Measurements from ENCODE around the gene C1orf35. TPM values are rescaled to one million over a fixed set of nuclear protein-coding genes. Genes with fewer than 3 reads are reported as not detected.

The C1orf35 gene
- total RNA-seq, 3 donors from 2014 or later = 41.0 to 41.9 (median 41.7) TPM

DNA sequence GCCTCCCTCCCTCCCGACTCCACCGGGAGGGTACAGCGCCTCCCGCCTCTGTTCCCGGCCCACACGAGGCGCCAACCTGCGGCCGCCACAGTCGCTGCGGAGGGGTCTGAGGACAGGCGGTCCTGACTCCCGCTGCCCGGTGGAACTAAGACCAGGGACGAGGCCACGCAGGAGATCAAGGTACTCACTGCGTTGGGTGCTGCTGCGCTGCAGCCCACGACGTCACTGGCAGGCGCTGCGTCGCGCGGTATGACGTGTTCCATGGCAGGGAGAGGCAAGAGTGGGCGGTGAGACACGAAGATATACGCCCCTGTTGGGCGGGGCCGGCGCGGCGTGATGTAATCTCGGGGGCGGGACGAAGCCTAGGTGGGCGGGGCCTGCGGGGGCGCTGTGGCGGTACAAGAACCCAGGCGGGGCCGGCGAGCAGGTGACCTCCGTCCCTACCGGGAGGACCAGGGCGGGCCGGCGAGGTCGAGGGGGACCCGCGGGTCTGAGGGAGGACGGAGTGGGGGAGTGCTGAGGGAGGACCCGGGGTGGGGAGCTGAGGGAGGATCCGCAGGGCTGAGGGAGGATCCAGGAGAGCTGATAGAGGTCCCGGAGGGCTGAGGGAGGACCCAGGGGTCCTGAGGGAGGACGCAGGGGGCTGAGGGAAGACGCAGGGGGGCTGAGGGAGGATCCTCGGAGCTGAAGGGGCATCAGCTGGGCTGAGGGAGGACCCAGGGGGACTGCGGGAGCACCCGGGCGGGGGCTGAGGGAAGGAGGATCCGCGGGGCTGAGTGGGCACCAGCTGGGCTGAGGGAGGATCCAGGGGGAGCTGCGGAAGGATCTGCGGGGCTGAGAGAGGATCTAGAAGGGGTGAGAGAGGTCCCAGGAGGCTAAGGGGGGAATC lies 6.2 kb upstream of the C1orf35 start, which contains the start of gene MRPL55:
Gene MRPL55 (minus strand): TSS at position 227 of the 889 bp plus-strand sequence. CDS start 1,039 bp downstream, outside the sequence.
- Mint-ChIP-seq H3K9me3 (no peaks in the 10 kb centered on the region), H3K27me3 (ENCODE audit: low read depth) (no peaks in the 10 kb centered on the region)
- DNase-seq = peak; percentile 99

GRCh38 chr1:228108742-228109072 lies 5.6 kb upstream of the C1orf35 start:
- DNase-seq = no peak
- no peaks in the 10 kb centered on the region for H3K9me3 Mint-ChIP-seq
- H3K27me3 Mint-ChIP-seq (ENCODE audit: low read depth) = no peaks in the 10 kb centered on the region
- peak in 1 of 2 donors; percentile 4 for ATAC-seq
- peak overlapping the region; percentile 92 for H3K4me3 Mint-ChIP-seq
- peaks cover 6% of the 10 kb centered on the region for H3K36me3 Mint-ChIP-seq (ENCODE audit: insufficient read depth)
- H3K4me1 Mint-ChIP-seq (ENCODE audit: low read depth) = peaks cover 26% of the 10 kb centered on the region

More for the DNA sequence above, 6.2 kb upstream of the C1orf35 start, which contains the start of gene MRPL55:
- H3K4me1 Mint-ChIP-seq (ENCODE audit: low read depth) = peaks cover 21% of the 10 kb centered on the region
- peak within 1 kb of the TSS; percentile 92 for H3K4me3 Mint-ChIP-seq
- H3K36me3 Mint-ChIP-seq (ENCODE audit: insufficient read depth) = peaks cover 6% of the 10 kb centered on the region
- ATAC-seq = peak; percentile 92 to 95

GRCh38 chr1:228108055-228108690 lies 5.0 kb upstream of the C1orf35 start:
- Mint-ChIP-seq H3K36me3 (ENCODE audit: insufficient read depth) (peaks cover 6% of the 10 kb centered on the region), H3K4me1 (ENCODE audit: low read depth) (peaks cover 31% of the 10 kb centered on the region), H3K27me3 (ENCODE audit: low read depth) (no peaks in the 10 kb centered on the region), H3K9me3 (no peaks in the 10 kb centered on the region), H3K4me3 (peak overlapping the region; percentile 92)
- no peak for DNase-seq
- no peak for ATAC-seq

- Mint-ChIP-seq H3K36me3 (ENCODE audit: insufficient read depth) (peaks cover 6% of the 10 kb centered on the region), H3K4me1 (ENCODE audit: low read depth) (peaks cover 31% of the 10 kb centered on the region), H3K9me3 (no peaks in the 10 kb centered on the region), H3K4me3 (peak overlapping the region; percentile 92), H3K27me3 (ENCODE audit: low read depth) (no peaks in the 10 kb centered on the region)
- ATAC-seq (no peak), DNase-seq (no peak)
These were observed 4.5 kb upstream of the C1orf35 start for GRCh38 chr1:228107636-228108035.

- Mint-ChIP-seq H3K27me3 (ENCODE audit: low read depth) (no peaks in the 10 kb centered on the region), H3K36me3 (ENCODE audit: insufficient read depth) (peaks cover 6% of the 10 kb centered on the region), H3K4me1 (ENCODE audit: low read depth) (peaks cover 31% of the 10 kb centered on the region), H3K4me3 (no peak overlapping the region), H3K9me3 (no peaks in the 10 kb centered on the region)
- DNase-seq = no peak
- ATAC-seq = no peak
These were observed 3.6 kb upstream of the C1orf35 start for GRCh38 chr1:228106800-228107054.

- no peak for DNase-seq
- H3K4me1 Mint-ChIP-seq (ENCODE audit: low read depth) = peaks cover 36% of the 10 kb centered on the region
- ATAC-seq = no peak
- H3K9me3 Mint-ChIP-seq = no peaks in the 10 kb centered on the region
- no peaks in the 10 kb centered on the region for H3K27me3 Mint-ChIP-seq (ENCODE audit: low read depth)
- H3K36me3 Mint-ChIP-seq (ENCODE audit: insufficient read depth) = peaks cover 6% of the 10 kb centered on the region
- H3K4me3 Mint-ChIP-seq = peak overlapping the region; percentile 29
These were observed 3.1 kb upstream of the C1orf35 start for GRCh38 chr1:228105996-228106799.

DNA sequence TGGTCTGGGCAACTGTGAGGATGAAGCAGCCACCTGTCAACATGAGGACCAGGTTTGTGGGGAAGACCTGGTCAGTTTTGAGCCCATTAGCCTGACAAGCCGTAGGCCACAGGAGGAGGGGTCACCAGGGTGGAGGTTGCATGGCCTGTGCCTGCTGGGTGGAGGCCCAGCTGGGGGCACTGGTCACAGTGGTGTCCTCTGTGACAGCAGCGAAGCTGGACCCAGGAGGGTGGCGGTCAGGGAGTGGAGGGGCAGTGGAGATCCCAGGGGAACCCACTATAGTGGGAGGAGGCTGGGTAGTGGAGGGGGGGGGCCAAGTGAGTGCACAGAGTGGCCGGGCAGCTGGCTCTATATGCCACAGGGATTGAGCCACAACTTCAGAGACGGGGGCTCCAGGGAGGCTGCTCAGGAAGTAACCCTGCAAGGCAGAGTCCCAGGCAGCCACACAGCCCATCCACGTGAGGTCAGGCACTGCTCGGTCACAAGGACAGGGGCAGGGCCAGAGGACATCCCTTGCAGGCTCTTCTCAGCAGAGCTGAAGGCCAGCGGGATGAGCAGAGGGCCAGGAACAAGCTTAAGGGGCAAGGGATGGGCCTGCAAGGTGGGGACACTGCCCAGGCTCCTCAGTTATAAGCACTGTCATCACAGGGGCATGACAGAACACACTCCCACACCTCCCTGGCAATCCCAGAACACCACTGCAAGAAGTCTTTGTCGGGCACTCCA lies 2.3 kb upstream of the C1orf35 start:
- Mint-ChIP-seq H3K4me3 (no peak overlapping the region), H3K9me3 (no peaks in the 10 kb centered on the region), H3K4me1 (ENCODE audit: low read depth) (peaks cover 36% of the 10 kb centered on the region), H3K36me3 (ENCODE audit: insufficient read depth) (peaks cover 6% of the 10 kb centered on the region), H3K27me3 (ENCODE audit: low read depth) (no peaks in the 10 kb centered on the region)
- DNase-seq = no peak
- ATAC-seq = no peak

- no peaks in the 10 kb centered on the region for H3K27me3 Mint-ChIP-seq (ENCODE audit: low read depth)
- no peak for ATAC-seq
These were observed 1.6 kb upstream of the C1orf35 start for GRCh38 chr1:228104526-228105269.

DNA sequence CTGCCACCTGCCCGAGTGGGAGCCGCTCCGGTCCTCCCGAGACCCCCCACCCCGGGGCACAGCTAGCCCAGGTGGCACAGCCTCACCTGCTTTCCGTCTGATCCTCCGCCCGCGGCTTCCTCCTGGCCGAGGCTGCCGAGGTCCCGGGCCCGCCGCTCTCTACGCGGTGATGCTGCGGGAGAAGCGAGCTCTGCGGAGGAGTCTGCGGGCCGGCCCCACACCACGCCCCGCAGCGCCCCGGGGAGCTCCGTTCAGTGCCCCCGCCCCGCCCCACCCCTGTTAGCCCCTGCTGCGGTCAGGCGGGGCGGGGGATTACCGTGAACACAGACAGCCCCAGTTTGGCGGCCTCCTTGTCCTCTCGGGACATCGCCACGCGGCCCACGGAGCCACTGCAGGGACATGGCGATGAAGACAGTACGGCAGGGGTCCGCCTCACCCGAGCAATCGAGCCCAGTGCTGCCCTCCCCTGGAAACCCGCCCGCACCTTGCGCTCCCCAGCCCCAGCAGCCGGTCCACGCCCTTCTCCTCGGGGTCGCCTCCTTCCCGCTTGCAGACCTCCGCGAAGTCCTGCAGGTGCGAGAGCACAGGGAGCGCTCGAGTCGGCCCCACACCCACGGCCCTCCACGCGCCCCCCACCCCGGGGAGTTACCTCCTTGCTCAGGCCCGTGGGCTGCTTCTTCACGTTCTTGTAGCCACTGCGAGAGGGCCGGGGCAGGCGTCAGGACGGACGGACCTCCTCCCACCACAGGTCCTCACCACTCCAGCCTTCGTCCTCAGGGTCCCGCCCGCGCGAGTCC lies 933 bp downstream of the C1orf35 start:
- peaks cover 22% of the 10 kb centered on the region for H3K36me3 Mint-ChIP-seq (ENCODE audit: insufficient read depth)
- H3K4me3 Mint-ChIP-seq = peak overlapping the region; percentile 78
- peak; percentile 53 for DNase-seq
- H3K4me1 Mint-ChIP-seq (ENCODE audit: low read depth) = peaks cover 19% of the 10 kb centered on the region
- no peaks in the 10 kb centered on the region for H3K9me3 Mint-ChIP-seq
- H3K27me3 Mint-ChIP-seq (ENCODE audit: low read depth) = no peaks in the 10 kb centered on the region
- ATAC-seq = peak; percentile 49 to 58

More at GRCh38 chr1:228104526-228105269, 1.6 kb upstream of the C1orf35 start:
- DNase-seq = no peak
- peaks cover 30% of the 10 kb centered on the region for H3K4me1 Mint-ChIP-seq (ENCODE audit: low read depth)
- peaks cover 8% of the 10 kb centered on the region for H3K36me3 Mint-ChIP-seq (ENCODE audit: insufficient read depth)
- peak overlapping the region; percentile 67 for H3K4me3 Mint-ChIP-seq
- no peaks in the 10 kb centered on the region for H3K9me3 Mint-ChIP-seq

DNA sequence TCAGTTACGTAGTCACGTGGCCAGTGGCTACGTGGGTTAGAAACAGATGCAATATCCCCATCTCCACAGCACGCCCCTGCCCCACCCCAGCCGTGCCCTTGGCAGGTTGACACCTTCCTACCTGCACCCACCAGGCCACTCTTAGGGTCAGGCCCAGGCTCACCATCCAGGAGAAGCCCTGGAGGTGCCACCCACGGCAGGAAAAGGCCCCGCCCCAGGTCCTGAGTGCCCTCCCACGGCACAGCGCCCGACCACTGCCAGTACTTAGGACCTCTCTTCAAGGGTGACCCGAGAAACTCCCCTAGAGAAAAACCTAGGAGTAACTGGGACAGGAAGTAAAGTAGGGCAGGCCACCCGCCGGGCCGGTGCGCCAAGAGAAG lies 1.5 kb downstream of the C1orf35 start:
- Mint-ChIP-seq H3K27me3 (ENCODE audit: low read depth) (no peaks in the 10 kb centered on the region), H3K9me3 (no peaks in the 10 kb centered on the region), H3K4me1 (ENCODE audit: low read depth) (peaks cover 19% of the 10 kb centered on the region), H3K36me3 (ENCODE audit: insufficient read depth) (peaks cover 18% of the 10 kb centered on the region), H3K4me3 (peak overlapping the region; percentile 78)
- DNase-seq = no peak
- ATAC-seq = no peak

GRCh38 chr1:228100822-228101613 lies 2.1 kb downstream of the C1orf35 start:
- no peaks in the 10 kb centered on the region for H3K9me3 Mint-ChIP-seq
- peaks cover 16% of the 10 kb centered on the region for H3K36me3 Mint-ChIP-seq (ENCODE audit: insufficient read depth)
- DNase-seq (no peak), ATAC-seq (no peak)
- H3K4me1 Mint-ChIP-seq (ENCODE audit: low read depth) = peaks cover 20% of the 10 kb centered on the region
- no peaks in the 10 kb centered on the region for H3K27me3 Mint-ChIP-seq (ENCODE audit: low read depth)
- H3K4me3 Mint-ChIP-seq = peak overlapping the region; percentile 78

DNA sequence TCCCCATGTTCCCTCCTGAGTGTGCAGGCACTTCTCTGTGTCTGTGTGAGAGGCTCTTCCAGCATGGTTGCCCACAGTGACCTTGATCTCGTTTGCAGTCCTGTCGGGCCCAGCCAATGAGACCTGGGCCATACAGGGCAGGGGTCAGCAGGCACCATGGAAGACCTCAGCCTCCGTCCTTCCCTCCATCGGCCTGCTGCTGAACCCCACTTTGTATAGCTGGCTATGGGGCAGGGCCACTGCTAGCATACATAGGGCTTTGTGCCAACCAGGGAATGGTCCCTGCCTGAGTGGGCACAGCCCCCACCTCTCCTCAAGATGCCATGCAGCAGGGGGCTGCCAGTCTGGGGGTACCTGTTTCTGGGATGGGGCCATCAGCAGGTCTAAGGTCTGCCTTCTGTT lies 3.8 kb downstream of the C1orf35 start:
- no peak overlapping the region for H3K4me3 Mint-ChIP-seq
- ATAC-seq (no peak), DNase-seq (no peak)
- H3K36me3 Mint-ChIP-seq (ENCODE audit: insufficient read depth) = peaks cover 30% of the 10 kb centered on the region
- H3K9me3 Mint-ChIP-seq = peaks cover 8% of the 10 kb centered on the region
- H3K4me1 Mint-ChIP-seq (ENCODE audit: low read depth) = peaks cover 32% of the 10 kb centered on the region
- no peaks in the 10 kb centered on the region for H3K27me3 Mint-ChIP-seq (ENCODE audit: low read depth)
